ENCODE data around the gene LTB4R2. TPM values are rescaled to one million over a fixed set of nuclear protein-coding genes. Genes with fewer than 3 reads are reported as not detected.

The LTB4R2 gene
- total RNA-seq, 2 donors from 2014 or later: 15.2 to 21.8 TPM

GRCh38 chr14:24355009-24355408 lies 45.1 kb downstream of the LTB4R2 start:
- Histone ChIP-seq H3K9me3 (no peaks in the 10 kb centered on the region), H3K36me3 (no peaks in the 10 kb centered on the region), H3K4me3 (no peak overlapping the region), H3K27me3 (replicated peaks; ENCODE audit: insufficient read depth) (no peaks in the 10 kb centered on the region), H3K27ac (no peak overlapping the region), H3K4me1 (ENCODE audit: control insufficient read depth in 1 of 2, low read depth in 2 of 2) (no peaks in the 10 kb centered on the region)
- ATAC-seq (ENCODE audit: insufficient number of reproducible peaks, low FRiP score, low read depth) (no peak), DNase-seq (ENCODE audit: low spot score) (no peak)
- TF ChIP-seq CTCF (IDR thresholded peaks at IDR 0.05): no peak

- no peak for ATAC-seq (ENCODE audit: insufficient number of reproducible peaks, low FRiP score, low read depth)
- no peak for TF ChIP-seq CTCF (IDR thresholded peaks at IDR 0.05)
- no peak for DNase-seq (ENCODE audit: low spot score)
- no peaks in the 10 kb centered on the region for H3K4me1 ChIP-seq (ENCODE audit: control insufficient read depth in 1 of 2, low read depth in 2 of 2)
- no peaks in the 10 kb centered on the region for H3K36me3 ChIP-seq
- H3K27me3 ChIP-seq (replicated peaks; ENCODE audit: insufficient read depth): no peaks in the 10 kb centered on the region
- no peak overlapping the region for H3K4me3 ChIP-seq
- no peak overlapping the region for H3K27ac ChIP-seq
- H3K9me3 ChIP-seq: no peaks in the 10 kb centered on the region
These were observed 46.3 kb downstream of the LTB4R2 start for GRCh38 chr14:24356208-24356607.

- no peak for TF ChIP-seq CTCF (IDR thresholded peaks at IDR 0.05)
These were observed 50.3 kb downstream of the LTB4R2 start for GRCh38 chr14:24360281-24360680.

GRCh38 chr14:24361326-24361725 lies 51.4 kb downstream of the LTB4R2 start:
- Histone ChIP-seq H3K27me3 (replicated peaks; ENCODE audit: insufficient read depth) (no peaks in the 10 kb centered on the region), H3K36me3 (no peaks in the 10 kb centered on the region), H3K9me3 (no peaks in the 10 kb centered on the region), H3K27ac (no peak overlapping the region), H3K4me1 (ENCODE audit: control insufficient read depth in 1 of 2, low read depth in 2 of 2) (peaks cover 10 to 15% of the 10 kb centered on the region in 2 donors), H3K4me3 (no peak overlapping the region)
- no peak for ATAC-seq (ENCODE audit: insufficient number of reproducible peaks, low FRiP score, low read depth)
- no peak for DNase-seq (ENCODE audit: low spot score)
- TF ChIP-seq CTCF (IDR thresholded peaks at IDR 0.05): no peak

More at GRCh38 chr14:24360281-24360680, 50.3 kb downstream of the LTB4R2 start:
- no peak overlapping the region for H3K4me3 ChIP-seq
- no peaks in the 10 kb centered on the region for H3K9me3 ChIP-seq
- DNase-seq (ENCODE audit: low spot score) (no peak), ATAC-seq (ENCODE audit: insufficient number of reproducible peaks, low FRiP score, low read depth) (no peak)
- no peak overlapping the region for H3K27ac ChIP-seq
- no peaks in the 10 kb centered on the region for H3K36me3 ChIP-seq
- H3K27me3 ChIP-seq (replicated peaks; ENCODE audit: insufficient read depth): no peaks in the 10 kb centered on the region
- H3K4me1 ChIP-seq (ENCODE audit: control insufficient read depth in 1 of 2, low read depth in 2 of 2): peaks cover 2 to 5% of the 10 kb centered on the region in 2 donors

Other genes starting within 250 kb of the LTB4R2 start
- gene CPNE6, start 238.6 kb upstream of the LTB4R2 start, total RNA-seq: 1 to 10 TPM; 1.3 to 2.4 TPM
- 10 to 100 TPM; 11.4 to 16.9 TPM for gene PCK2, start 215.8 kb upstream of the LTB4R2 start, total RNA-seq
- 10 to 100 TPM; 52.8 to 54.2 TPM for gene DCAF11, start 195.4 kb upstream of the LTB4R2 start, total RNA-seq
- gene NRL, start 195.2 kb upstream of the LTB4R2 start, total RNA-seq: 1 to 10 TPM in 1 of 2 donors, under 1 TPM in 1; 0.92 to 6.1 TPM
- under 1 TPM in 1 of 2 donors, not detected in 1; 0.78 TPM for gene FITM1, start 179.5 kb upstream of the LTB4R2 start, total RNA-seq
- gene PSME1, start 173.9 kb upstream of the LTB4R2 start, total RNA-seq: 10 to 100 TPM; 61.2 to 84.5 TPM
- 10 to 100 TPM in 1 of 2 donors, 1 to 10 TPM in 1; 4.9 to 18.6 TPM for gene EMC9, start 168.5 kb upstream of the LTB4R2 start, total RNA-seq
- gene PSME2, start 163.5 kb upstream of the LTB4R2 start, total RNA-seq: 10 to 100 TPM; 24.6 to 28.8 TPM
- 10 to 100 TPM; 60.4 to 94.6 TPM for gene RNF31, start 162.6 kb upstream of the LTB4R2 start, total RNA-seq
- gene IRF9, start 148.9 kb upstream of the LTB4R2 start, total RNA-seq: 10 to 100 TPM; 74.8 to 86.1 TPM
- gene REC8, start 138.1 kb upstream of the LTB4R2 start, total RNA-seq: 10 to 100 TPM; 13.1 to 23.6 TPM
- gene IPO4, start 121.3 kb upstream of the LTB4R2 start, total RNA-seq: 10 to 100 TPM; 19.9 to 64.6 TPM
- 10 to 100 TPM; 51.8 to 81.9 TPM for gene TM9SF1, start 114.7 kb upstream of the LTB4R2 start, total RNA-seq
- gene TSSK4, start 104.4 kb upstream of the LTB4R2 start, total RNA-seq: not detected
- 10 to 100 TPM; 33.4 to 58.3 TPM for gene CHMP4A, start 96.7 kb upstream of the LTB4R2 start, total RNA-seq
- gene MDP1, start 94.1 kb upstream of the LTB4R2 start, total RNA-seq: 10 to 100 TPM; 15.7 to 24.0 TPM
- 10 to 100 TPM; 76.0 to 91.4 TPM for gene NEDD8, start 77.8 kb upstream of the LTB4R2 start, total RNA-seq
- gene GMPR2, start 77.2 kb upstream of the LTB4R2 start, total RNA-seq: 10 to 100 TPM; 39.2 to 51.3 TPM
- 10 to 100 TPM; 52.4 to 83.5 TPM for gene TINF2, start 67.5 kb upstream of the LTB4R2 start, total RNA-seq
- under 1 TPM in 1 of 2 donors, not detected in 1; 0.21 TPM for gene TGM1, start 47.0 kb upstream of the LTB4R2 start, total RNA-seq
- 10 to 100 TPM; 28.2 to 44.7 TPM for gene RABGGTA, start 38.5 kb upstream of the LTB4R2 start, total RNA-seq
- gene DHRS1, start 10.4 kb upstream of the LTB4R2 start, total RNA-seq: 10 to 100 TPM; 25.5 to 31.4 TPM
- 10 to 100 TPM; 15.8 to 19.2 TPM for gene NOP9, start 10.3 kb upstream of the LTB4R2 start, total RNA-seq
- gene CIDEB, start 2.2 kb upstream of the LTB4R2 start, total RNA-seq: 10 to 100 TPM; 10.9 to 17.3 TPM
- gene LTB4R, start 1.4 kb downstream of the LTB4R2 start, total RNA-seq: 10 to 100 TPM in 1 of 2 donors, 1 to 10 TPM in 1; 8.9 to 13.1 TPM
- gene ADCY4, start 24.9 kb downstream of the LTB4R2 start, total RNA-seq: 10 to 100 TPM; 25.5 to 28.7 TPM
- gene RIPK3, start 29.9 kb downstream of the LTB4R2 start, total RNA-seq: 10 to 100 TPM in 1 of 2 donors, 1 to 10 TPM in 1; 6.8 to 17.9 TPM
- 10 to 100 TPM; 62.0 to 84.5 TPM for gene NFATC4, start 58.0 kb downstream of the LTB4R2 start, total RNA-seq
- 10 to 100 TPM in 1 of 2 donors, 1 to 10 TPM in 1; 9.5 to 11.6 TPM for gene NYNRIN, start 88.9 kb downstream of the LTB4R2 start, total RNA-seq
- gene CBLN3, start 119.5 kb downstream of the LTB4R2 start, total RNA-seq: 1 to 10 TPM; 1.3 to 4.2 TPM
- 10 to 100 TPM; 62.8 to 71.6 TPM for gene KHNYN, start 119.8 kb downstream of the LTB4R2 start, total RNA-seq
- 10 to 100 TPM; 27.6 to 61.8 TPM for gene SDR39U1, start 132.6 kb downstream of the LTB4R2 start, total RNA-seq
- gene CMA1, start 198.1 kb downstream of the LTB4R2 start, total RNA-seq: not detected